ENCODE data around the gene POLE4.

POLE4 gene

DNA sequence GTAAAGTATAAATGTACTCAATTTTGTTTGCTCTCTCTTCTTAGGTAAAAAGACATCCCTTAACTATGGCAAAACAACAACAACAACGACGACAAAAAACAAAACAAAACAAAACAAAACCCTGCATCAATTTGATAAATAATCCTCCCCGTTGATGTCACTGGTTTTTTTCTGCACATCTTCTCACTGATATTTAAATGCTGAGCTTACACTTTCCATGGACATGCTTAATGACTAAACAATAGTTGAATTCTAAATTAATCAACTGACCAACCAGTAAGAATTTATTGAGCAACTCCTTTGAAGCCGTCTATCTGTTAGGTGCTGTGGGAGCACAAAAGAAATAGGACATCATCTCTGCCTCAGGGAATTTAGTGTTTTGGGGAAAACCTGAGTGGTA is 20.2 kb upstream of the POLE4 start:
- FAIRE-seq, result no peak
- no peak for DNase-seq (ENCODE audit: insufficient read length, low spot score)
- no peak for TF ChIP-seq PAX5 (IDR thresholded peaks at IDR 0.05; ENCODE audit: insufficient read depth, low read length, severe bottlenecking)

DNA sequence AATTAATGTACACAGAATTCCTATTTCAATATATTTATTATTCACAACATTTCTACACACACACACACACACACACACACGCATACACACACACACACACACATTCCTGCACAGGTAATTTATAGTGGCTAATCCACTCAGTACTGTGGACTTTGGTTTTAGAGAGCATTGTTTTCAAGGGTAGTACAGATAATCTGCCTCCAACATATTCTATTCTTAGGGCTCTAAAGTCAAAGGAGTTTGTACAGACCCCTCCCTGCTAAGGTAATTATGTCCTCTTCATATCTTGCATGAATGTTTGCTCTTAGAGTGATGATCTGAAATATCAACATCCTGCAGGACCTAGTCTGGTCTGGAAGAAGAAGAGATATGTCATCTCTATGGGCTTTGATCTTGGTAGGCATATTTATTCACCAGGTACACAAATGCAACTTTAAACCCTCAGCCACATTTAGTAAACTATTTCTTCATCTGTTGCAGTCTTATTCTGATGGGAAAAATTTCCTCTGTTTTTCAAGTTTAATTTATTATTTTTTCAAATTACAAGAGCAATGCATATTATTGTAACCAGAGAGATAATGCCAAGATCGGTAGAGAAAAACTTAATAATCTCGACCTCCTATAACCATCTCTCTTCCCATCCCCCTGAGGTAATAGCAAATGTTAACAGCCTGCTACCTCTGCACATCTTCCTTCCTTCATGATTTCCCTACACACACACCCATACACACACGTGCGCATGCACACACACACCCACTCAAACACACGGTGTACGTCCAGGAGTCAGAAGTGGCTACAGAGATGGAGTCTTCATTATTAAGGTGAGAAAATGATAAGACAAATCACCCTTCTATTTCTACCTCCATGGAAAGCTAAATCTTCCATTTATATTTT is 18.3 kb upstream of the POLE4 start:
- TF ChIP-seq POLR2AphosphoS5 (IDR thresholded peaks at IDR 0.05; ENCODE audit: low read depth, low read length) (no peak), PAX5 (IDR thresholded peaks at IDR 0.05; ENCODE audit: insufficient read depth, low read length, severe bottlenecking) (no peak), POLR2A (IDR thresholded peaks at IDR 0.05; ENCODE audit: low read depth, low read length) (no peak), SPI1 (IDR thresholded peaks at IDR 0.05; ENCODE audit: low read depth, low read length) (no peak)
- DNase-seq (ENCODE audit: insufficient read length, low spot score) (no peak), FAIRE-seq (no peak)

DNA sequence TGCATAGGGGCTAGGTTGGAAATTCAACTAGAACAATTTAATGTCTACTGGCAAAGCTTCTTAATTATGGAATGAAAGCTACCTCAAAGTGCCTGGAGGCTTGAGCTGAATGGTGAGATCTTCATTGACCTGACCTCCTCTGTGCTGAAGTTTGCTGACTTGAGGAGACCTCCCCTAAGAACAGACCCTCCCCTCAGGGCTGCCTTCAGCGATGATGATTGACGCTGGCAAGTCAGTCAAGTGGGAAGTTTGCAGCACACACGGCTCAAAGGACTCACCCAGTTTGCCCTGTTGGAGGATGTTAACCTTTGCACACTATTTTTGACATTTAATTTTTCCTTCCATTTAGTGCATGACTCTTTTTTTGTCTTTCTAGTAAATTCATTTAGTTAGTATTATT is 17.2 kb upstream of the POLE4 start:
- TF ChIP-seq POLR2AphosphoS5 (IDR thresholded peaks at IDR 0.05; ENCODE audit: low read depth, low read length) (no peak), POLR2A (IDR thresholded peaks at IDR 0.05; ENCODE audit: low read depth, low read length) (no peak), POU2F2 (IDR thresholded peaks at IDR 0.05; ENCODE audit: low read depth, low read length) (no peak), SPI1 (IDR thresholded peaks at IDR 0.05; ENCODE audit: low read depth, low read length) (no peak), TAF1 (IDR thresholded peaks at IDR 0.05; ENCODE audit: low read depth, low read length) (no peak), PAX5 (IDR thresholded peaks at IDR 0.05; ENCODE audit: insufficient read depth, low read length, severe bottlenecking) (no peak)
- FAIRE-seq (no peak), DNase-seq (ENCODE audit: insufficient read length, low spot score) (no peak)

DNA sequence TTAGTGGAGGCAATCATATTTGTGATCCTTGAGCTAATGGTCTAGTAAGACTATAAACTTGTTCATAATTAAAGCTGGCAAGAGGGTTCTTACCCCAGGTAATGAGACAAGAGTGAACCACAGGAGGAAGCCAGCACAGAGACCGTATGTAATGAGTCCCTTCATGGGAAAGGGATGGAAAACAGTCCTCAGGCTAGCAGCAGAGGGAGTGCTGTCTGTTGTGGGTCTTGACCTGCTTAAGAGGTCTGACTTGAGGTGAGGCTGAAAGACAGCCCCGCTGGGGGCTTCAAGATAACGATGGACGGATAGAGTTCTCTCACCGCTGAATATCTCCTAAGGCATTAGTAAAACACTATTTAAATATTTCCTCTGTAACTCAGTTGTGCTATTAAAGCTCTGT is 16.2 kb upstream of the POLE4 start:
- DNase-seq (ENCODE audit: insufficient read length, low spot score), result no peak
- no peak for FAIRE-seq
- TF ChIP-seq TAF1 (IDR thresholded peaks at IDR 0.05; ENCODE audit: low read depth, low read length) (no peak), SPI1 (IDR thresholded peaks at IDR 0.05; ENCODE audit: low read depth, low read length) (no peak), POLR2A (IDR thresholded peaks at IDR 0.05; ENCODE audit: low read depth, low read length) (no peak), PAX5 (IDR thresholded peaks at IDR 0.05; ENCODE audit: insufficient read depth, low read length, severe bottlenecking) (no peak), POLR2AphosphoS5 (IDR thresholded peaks at IDR 0.05; ENCODE audit: low read depth, low read length) (no peak), POU2F2 (IDR thresholded peaks at IDR 0.05; ENCODE audit: low read depth, low read length) (no peak)

DNA sequence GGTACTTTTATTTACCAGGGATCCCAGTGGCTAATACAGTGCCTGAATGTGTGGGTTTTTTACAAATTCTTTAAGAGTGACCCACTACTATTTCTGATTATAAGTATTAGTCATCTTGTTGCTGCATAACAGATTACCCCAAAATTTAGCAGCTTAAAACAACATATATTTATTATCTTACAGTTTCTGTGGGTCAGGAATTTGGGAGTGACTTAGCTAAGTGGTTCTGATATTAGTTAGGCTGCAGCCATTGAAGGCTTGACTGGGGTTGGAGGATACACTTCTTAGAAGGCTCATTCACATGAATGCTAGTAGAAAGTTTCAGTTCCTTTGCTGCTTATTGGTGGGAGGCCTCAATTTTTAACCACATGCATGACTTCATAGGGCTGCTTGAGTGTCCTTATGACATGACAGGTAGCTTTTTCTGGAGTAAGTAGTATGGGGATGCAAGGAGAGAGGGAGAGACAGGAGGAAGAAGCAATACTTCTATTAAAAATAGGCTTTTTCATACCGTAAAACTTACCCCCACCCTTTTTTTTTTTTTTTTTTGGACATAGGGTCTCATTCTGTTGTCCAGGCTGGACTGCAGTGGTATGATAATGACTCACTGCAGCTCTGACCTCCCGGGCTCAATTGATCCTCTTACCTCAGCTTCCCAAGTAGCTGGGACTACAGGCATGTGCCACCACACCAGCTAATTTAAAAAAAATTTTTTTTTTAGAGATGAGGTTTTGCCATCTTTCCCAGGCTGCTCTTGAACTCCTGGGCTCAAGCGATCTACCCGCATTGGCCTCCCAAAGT is 13.3 kb upstream of the POLE4 start:
- TF ChIP-seq POLR2A (IDR thresholded peaks at IDR 0.05; ENCODE audit: low read depth, low read length) (no peak), TAF1 (IDR thresholded peaks at IDR 0.05; ENCODE audit: low read depth, low read length) (no peak), POU2F2 (IDR thresholded peaks at IDR 0.05; ENCODE audit: low read depth, low read length) (no peak), SPI1 (IDR thresholded peaks at IDR 0.05; ENCODE audit: low read depth, low read length) (peak; percentile 99), POLR2AphosphoS5 (IDR thresholded peaks at IDR 0.05; ENCODE audit: low read depth, low read length) (no peak), PAX5 (IDR thresholded peaks at IDR 0.05; ENCODE audit: insufficient read depth, low read length, severe bottlenecking) (no peak)
- DNase-seq (ENCODE audit: insufficient read length, low spot score) (peak; percentile 41), FAIRE-seq (peak; percentile 83)

DNA sequence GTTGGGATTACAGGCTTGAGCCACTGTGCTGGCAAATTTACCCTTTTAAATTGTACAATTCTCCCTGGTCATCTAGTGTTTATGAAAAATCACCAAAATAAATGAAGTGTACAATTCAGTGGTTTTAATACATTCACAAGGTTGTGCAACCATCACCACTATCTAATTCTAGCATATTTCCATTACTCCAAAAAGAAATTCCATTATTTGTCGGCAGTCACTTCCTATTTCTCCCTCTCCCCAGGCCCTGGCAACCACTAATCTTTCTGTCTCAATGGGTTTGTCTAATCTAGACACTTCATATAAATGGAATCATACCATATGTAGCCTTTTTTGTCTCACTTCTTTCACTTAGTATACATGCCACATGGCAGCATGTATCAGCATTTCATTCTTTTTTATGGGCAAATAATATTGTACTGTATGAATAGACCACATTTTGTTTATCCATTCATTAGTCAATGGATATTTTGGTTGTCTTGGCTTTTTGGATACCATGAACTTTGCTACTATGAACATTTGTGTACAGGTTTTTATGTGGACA is 12.6 kb upstream of the POLE4 start:
- DNase-seq (ENCODE audit: insufficient read length, low spot score) (no peak), FAIRE-seq (no peak)
- TF ChIP-seq SPI1 (IDR thresholded peaks at IDR 0.05; ENCODE audit: low read depth, low read length) (no peak), PAX5 (IDR thresholded peaks at IDR 0.05; ENCODE audit: insufficient read depth, low read length, severe bottlenecking) (no peak), POLR2A (IDR thresholded peaks at IDR 0.05; ENCODE audit: low read depth, low read length) (no peak), TAF1 (IDR thresholded peaks at IDR 0.05; ENCODE audit: low read depth, low read length) (no peak), POLR2AphosphoS5 (IDR thresholded peaks at IDR 0.05; ENCODE audit: low read depth, low read length) (no peak), POU2F2 (IDR thresholded peaks at IDR 0.05; ENCODE audit: low read depth, low read length) (no peak)

DNA sequence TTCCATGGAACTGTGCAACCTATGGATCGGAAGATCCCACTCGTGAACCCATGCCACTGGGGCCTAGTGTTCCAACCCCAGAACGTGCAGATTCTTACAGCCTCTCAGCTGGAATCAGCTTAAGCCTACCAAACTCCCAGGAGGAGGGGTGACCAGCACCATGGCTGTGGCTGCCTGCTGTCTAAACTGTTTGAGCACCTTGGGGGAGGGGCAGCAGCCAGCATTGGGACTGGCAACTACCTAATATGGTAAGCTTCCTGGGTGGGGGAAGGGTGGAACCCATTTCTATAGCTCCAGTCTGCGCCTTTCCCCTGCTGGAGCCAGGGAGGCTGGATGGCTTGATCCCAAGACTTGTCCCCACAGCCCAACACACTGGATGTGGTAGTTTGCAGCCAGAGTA is 10.7 kb upstream of the POLE4 start:
- TF ChIP-seq SPI1 (IDR thresholded peaks at IDR 0.05; ENCODE audit: low read depth, low read length), result no peak
- no peak for TF ChIP-seq POLR2A (IDR thresholded peaks at IDR 0.05; ENCODE audit: low read depth, low read length)
- TF ChIP-seq POU2F2 (IDR thresholded peaks at IDR 0.05; ENCODE audit: low read depth, low read length), result no peak
- no peak for TF ChIP-seq POLR2AphosphoS5 (IDR thresholded peaks at IDR 0.05; ENCODE audit: low read depth, low read length)
- no peak for TF ChIP-seq TAF1 (IDR thresholded peaks at IDR 0.05; ENCODE audit: low read depth, low read length)
- no peak for TF ChIP-seq PAX5 (IDR thresholded peaks at IDR 0.05; ENCODE audit: insufficient read depth, low read length, severe bottlenecking)
- DNase-seq (ENCODE audit: insufficient read length, low spot score), result no peak
- no peak for FAIRE-seq

DNA sequence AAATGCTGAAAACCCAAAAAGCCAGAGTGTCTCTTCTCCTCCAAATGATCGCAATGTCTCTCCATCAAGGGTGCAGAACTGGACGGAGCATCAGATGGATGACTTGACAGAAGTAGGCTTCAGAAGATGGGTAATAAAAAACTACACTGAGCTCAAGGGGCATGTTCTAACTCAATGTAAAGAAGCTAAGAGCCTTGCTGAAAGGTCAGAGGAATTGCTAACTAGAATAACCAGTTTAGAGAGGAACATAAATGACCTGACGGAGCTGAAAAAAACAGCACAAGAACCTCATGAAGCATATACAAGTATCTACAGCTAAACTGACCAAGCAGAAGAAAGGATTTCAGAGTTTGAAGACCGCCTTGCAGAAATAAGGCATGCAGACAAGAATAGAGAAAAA is 9.7 kb upstream of the POLE4 start:
- FAIRE-seq (no peak), DNase-seq (ENCODE audit: insufficient read length, low spot score) (no peak)
- TF ChIP-seq PAX5 (IDR thresholded peaks at IDR 0.05; ENCODE audit: insufficient read depth, low read length, severe bottlenecking) (no peak), TAF1 (IDR thresholded peaks at IDR 0.05; ENCODE audit: low read depth, low read length) (no peak), POLR2A (IDR thresholded peaks at IDR 0.05; ENCODE audit: low read depth, low read length) (no peak), POLR2AphosphoS5 (IDR thresholded peaks at IDR 0.05; ENCODE audit: low read depth, low read length) (no peak), SPI1 (IDR thresholded peaks at IDR 0.05; ENCODE audit: low read depth, low read length) (no peak), POU2F2 (IDR thresholded peaks at IDR 0.05; ENCODE audit: low read depth, low read length) (no peak)

DNA sequence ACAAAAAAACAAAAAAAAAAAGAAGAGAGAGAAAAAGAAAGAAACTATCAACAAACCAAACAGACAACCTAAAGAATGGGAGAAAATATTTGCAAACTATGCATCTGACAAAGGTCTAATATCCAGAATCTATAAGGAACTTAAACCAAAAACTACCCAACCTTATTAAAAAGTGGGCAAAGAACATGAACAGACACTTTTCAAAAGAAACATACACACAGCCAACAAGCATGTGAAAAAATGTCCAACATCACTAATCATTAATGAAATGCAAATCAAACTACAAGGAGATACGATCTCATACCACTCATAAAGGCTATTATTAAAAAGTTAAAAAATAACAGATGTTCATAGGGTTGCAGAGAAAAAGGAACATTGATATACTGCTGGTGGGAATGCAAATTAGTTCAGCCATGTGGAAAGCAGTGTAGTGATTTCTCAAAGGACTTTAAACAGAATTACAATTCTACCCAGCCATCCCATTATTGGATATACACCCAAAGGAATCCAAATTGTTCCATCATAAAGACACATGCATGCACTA is 7.2 kb upstream of the POLE4 start:
- TF ChIP-seq PAX5 (IDR thresholded peaks at IDR 0.05; ENCODE audit: insufficient read depth, low read length, severe bottlenecking) (no peak), POU2F2 (IDR thresholded peaks at IDR 0.05; ENCODE audit: low read depth, low read length) (no peak), POLR2AphosphoS5 (IDR thresholded peaks at IDR 0.05; ENCODE audit: low read depth, low read length) (no peak), POLR2A (IDR thresholded peaks at IDR 0.05; ENCODE audit: low read depth, low read length) (no peak)
- no peak for FAIRE-seq
- no peak for DNase-seq (ENCODE audit: insufficient read length, low spot score)
